EL (cell line): ENCODE measurements around the gene ATG4C.

Experiments used
- DNase-seq: peaks from one replicate; pipeline ENCODE4 v3.0.0-alpha.2; 2016

Gene ATG4C

DNA sequence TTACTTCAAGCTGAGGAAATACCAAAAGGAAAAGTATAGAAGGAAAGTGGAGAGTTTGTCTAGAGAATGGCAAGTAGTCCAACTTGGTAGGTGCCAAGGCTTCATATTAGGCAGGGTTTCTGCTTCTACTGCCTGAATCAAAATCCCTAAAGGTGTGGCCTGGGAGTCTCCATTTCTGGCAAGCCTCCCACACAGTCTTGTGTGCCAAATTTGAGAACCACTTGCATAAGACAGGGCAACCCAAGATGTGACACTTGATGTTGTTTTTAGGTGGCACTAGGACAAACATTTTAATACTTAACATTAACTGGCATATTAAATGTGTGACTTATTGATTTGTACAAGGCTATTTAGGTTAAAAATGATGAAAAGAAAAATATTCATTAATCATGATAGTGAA lies 60.1 kb downstream of the ATG4C start:
- DNase-seq: no peak

DNA sequence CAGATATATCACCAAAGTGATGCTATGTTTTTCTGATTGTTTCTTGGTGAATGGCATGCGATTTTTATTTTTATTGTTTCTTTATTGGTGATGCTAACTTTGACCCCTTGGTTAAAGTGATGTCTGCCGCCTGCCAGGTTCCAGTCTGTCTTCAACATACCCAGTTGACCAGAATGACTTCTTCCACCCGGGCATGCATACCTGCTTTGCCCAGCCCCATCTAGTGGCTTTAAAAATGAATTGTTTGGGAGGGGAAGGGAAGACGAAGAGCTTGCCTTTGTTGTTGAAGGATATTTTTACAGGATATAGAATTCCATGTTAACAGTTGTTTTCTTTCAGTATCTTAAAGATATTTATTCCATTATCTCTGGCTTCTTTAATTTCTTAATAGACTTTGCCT lies 65.1 kb downstream of the ATG4C start:
- no peak for DNase-seq

DNA sequence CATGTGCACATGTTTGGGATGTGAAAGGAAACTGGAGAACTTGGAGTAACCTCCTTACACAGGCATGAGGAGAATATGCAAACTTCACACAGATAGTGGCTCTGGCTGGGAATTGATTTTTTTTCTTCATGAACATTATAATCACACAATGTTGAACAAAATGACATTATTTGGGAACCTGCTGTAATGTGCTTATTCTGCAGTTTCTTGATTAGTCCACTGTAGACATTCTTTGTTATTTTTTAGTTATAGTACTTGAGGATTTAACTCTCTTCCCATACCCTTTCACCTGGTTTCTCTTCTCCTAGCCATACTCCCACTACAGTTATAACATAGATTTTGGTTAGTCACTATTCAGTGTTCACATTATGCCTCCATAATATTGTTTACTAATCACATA lies 68.3 kb downstream of the ATG4C start:
- DNase-seq: no peak

DNA sequence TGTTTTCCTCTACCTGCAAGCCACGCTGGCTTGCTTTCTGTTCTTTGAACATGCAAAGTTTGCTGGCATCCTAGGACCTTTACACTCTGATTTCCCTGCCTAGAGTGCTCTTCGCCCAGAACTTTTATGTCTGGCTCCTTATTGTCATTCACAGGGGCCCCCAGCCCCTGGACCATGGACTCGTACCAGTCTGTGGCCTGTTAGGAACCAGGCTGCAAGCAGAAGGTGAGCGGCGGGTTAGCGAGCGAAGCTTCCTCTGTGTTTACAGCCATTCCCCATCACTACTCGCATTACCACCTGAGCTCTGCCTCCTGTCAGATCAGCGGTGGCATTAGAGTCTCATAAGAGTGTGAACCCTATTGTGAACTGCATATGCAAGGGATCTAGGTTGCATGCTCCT lies 73.0 kb downstream of the ATG4C start:
- DNase-seq: no peak

DNA sequence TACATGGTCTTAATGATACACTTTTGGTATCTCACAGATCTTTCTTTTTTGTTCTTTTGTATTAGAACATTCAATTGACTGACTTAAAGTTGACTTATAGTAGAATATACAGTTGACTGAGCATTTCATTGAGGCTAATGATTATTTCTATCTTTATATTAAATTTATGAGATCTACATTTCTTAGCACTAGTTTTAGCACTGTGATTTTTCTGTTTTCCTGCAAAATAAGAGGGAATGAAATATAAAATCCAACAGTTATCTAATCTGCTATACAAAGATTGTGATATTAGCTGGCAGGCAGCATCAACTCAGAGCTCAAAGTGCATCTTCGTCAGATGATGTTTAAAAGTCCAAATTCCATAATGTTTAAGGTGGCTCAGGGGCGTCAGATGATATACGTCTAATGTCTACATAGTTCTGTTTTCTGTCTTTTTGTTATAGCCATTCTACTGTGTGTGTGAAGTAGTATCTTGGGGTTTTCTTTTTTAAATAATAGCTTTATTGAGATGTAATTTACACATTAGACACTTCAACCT lies 85.4 kb downstream of the ATG4C start:
- no peak for DNase-seq

DNA sequence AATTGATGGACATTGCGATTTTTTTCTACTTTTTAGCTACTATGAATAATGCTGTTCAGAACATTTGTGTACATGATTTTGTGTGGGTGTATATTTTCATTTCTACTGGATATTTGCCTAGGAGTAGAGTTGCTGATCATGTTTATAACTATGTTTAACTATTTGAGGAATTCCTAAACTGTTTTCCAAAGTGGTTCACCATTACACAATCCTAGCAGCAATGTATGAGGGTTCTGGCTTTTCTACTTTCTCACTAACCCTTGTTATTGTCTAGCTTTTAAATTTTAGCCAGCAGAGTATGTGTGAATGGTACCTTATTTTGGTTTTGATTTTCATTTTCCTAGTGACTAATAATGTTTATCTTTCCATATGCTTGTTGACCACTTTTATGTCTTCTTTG lies 86.2 kb downstream of the ATG4C start:
- no peak for DNase-seq

DNA sequence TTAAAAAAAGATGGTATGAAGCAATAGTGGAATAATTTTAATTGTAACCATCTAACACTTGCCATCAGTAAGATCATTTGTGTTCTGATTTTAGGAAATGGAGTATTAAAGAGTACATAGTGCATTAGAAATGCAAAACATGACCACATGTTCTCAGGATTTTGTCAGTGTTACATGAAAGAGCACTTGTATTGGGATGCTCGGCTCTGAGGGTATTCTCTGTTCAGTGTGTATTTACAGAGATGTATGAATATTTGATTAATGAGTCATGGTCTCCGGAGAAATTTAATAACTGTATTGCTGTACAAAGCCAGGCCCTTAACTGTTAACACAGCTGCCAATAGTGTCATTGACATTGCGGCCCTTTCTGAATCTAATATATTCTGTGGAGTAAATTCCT lies 91.7 kb downstream of the ATG4C start:
- peak; percentile 10 for DNase-seq

DNA sequence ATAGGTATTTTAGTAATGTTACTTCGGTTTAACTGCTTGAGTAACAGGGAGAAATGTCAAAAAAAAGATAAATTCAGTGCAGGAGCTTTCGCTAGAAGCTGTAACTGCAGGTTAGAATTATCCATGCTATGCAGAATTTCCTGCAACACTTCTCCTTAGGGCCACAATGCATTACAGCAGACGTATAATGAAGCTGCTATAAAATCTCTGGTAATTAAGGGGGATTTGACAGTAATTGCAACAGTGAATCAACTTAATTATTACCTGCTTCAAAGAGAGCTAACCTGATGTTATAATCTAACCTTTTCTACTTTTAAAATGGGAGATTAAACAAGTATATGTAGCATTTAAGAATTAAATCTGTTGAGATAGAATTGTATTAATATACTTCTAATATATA lies 92.6 kb downstream of the ATG4C start:
- no peak for DNase-seq

DNA sequence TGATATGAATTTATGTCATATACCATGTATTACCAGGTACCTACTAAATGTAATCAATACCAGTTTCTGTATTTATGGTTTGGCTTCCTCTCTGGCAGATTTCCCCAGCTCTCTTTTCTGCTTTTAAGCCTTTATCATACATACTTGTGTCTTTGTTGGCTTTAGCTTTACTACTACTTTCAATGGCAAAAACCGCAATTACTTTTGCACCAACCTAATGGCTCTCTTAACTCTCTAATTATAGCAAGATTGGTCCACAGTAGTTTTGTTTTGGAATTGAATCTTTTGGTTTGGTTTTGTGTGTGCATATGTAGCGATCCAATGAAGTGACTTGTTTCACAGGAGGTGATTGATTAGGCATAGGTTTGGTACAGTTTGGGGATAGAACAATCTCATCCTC lies 93.6 kb downstream of the ATG4C start:
- no peak for DNase-seq

DNA sequence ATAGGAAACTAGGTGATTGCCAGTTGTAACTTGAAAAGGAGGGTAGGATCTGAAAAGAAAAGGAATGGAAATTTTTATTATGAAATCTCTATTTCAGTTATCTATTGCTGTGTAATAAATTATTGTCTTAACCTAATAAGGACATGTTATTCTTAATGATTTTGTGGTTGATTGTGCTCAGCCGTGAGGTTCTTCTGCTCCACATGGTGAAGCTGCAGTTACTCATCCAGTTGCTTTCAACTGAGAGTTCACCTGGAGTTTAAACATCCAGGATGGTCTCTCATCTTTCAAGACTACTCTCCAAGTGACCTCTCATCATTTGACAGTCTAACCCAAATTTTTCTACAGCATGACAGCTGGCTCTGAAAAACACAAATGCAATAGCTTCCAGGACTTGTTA lies 96.0 kb downstream of the ATG4C start:
- no peak for DNase-seq

DNA sequence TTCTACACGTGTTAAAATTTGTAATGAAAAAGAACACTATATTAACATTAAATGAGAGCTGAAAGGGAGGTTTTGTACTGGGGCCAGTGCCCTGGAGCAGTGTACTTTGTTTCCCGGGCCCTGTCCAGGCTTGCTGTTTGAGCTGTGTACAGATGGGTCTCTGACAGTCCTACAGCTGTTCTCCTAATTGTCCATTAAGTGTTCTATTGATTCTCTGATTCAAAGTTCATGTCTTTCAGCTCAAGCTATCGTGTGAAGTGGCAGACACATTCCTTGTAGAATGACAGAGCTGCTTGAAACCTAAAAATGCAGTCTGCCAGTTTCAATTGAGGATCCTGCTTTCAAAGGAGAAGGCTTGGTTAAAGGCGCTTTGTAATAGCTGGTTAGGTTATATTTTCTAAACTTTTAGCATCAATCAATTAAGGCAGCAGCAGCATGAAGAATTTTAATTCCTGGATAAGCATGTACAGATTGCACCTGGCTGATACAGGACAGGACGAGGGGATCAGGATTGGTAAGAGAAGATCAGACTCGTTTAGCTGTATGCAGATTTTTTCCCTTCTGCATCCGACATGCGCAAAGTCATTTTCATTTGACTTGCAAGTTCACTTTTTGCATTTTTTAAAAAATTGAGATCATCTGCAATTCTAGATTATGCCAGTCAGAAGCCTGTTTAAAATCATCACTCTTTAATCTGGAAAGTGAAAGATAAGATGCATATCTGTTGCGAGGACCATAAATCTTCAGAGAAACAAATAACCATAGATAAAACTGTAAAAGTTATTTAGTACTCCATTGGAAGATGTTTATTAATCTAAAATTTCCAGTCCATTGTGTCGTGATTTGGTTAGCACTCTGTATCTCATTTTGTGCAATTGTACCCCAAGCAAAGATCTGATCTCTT lies 98.5 kb downstream of the ATG4C start:
- no peak for DNase-seq

DNA sequence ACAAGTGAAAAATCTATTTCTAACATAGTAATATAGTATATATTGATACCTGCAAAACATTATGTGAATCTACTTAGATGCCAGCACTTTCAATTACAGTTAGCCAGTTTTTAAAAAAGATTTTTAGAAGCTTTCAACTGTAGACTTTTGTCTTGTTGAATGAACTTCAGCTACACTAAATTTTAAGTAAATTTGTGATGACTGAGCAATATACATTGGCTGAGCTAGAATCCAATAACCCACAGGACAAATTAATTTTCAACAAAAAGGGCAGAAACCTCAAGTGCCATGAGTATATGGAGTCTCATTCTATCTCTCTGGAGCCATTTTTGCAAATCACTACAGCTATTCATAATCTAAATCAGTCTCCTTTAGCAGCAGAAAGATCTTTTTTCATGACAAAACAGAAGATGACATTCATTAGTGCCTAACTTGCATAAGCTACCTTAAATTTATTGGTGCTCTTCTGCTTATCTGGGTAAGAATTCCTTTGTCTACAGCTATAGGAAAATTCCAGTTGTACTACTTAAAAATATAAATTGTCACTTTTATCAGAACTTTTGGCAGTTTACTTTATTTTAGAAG lies 100.3 kb downstream of the ATG4C start:
- DNase-seq: no peak

DNA sequence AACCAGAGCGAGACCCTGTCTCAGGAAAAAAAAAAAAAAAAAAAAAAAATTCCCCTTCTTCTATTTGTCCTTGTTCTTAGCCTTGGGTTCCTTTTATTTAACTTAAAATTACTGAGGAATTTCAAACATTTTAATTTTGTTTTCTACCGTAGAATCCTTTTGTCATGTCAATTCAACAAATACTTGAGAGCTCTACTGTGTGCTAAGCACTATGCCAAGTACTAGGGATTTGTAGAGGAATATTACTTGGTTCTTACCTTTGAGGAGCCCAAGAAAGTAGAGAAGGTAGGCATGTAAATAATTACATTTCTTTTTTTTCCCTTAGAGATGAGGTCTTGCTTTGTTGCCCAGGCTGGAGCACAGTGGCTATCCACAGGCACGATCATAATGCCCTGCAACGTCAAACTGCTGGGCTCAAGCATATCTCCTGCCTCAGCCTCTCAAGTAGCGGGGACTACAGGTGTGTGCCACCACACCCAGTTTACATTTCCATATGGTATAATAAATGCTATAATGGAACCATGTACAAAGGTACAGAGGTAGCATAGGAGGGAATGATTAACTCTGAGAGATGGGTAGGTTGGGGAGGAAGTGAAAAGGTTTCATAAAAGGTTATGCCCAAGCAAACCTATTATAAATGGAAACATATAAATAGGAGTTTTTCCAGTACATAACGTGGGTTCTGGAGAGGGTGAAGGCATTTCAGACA lies 104.0 kb downstream of the ATG4C start:
- DNase-seq: no peak

DNA sequence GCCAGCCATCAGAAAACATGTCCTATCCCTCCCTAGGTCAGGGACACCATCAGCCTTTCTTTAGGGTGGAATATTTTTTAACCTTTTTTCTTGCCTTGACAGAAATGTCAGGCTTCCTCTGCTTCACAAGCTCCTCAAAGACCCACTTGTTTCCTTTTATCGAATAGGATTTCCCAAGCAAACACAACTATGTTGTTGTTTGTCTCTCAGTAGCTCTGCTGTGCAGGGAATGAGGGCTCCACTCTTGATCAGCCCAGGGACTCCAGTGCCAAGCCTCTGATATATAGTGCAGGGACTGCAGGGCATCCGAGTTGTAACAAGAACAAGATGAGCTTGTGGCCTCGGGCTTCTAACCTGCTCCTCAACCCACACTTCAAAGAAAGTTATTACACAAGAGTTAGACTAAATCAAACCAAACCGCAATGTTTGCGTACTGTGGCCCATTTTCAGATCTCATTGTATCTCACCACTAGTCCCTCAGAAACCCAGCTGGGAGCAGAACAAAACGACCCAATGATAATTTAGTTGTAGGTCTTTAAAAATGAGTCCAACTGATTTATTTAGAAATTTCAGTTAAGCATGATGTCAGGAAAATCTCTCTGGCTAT lies 108.1 kb downstream of the ATG4C start:
- no peak for DNase-seq

DNA sequence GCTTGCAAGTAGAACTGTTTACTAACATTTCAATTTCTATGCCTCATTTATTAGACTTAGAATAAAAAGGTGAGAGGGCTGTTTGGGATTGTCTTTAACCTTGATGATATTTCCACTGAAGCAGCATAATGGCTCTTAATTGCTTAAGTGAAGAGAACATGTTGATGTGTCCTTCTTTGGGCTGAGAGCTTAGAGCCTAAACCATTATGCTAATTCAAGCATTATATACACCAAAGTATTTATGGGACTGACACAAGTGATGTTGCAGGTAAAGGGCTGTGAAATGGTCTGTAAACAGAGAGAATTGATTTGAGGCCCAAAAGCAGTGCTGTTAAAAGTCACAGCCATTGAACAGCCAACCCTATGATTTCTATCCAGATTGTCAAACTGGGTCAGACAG lies 113.9 kb downstream of the ATG4C start:
- DNase-seq: no peak

DNA sequence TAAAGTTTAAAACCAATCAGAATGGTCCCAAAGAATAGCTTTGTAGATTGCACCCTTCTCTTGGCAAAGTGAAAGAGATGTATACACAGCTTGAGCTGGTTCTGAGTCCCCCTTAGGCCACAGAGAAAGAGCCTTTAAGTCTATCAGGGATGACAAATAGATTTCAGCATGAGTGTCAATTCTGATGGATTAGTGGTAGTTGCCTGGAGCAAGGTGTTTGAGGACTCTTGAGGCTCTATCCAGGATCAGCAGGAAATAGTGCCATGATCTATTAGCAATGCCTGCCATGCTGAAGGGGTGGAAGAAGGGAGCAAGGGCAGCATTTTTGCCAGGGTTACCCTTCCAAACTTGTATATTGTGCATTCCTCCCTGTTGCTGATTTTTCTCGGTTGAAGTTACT lies 116.6 kb downstream of the ATG4C start:
- DNase-seq: no peak

DNA sequence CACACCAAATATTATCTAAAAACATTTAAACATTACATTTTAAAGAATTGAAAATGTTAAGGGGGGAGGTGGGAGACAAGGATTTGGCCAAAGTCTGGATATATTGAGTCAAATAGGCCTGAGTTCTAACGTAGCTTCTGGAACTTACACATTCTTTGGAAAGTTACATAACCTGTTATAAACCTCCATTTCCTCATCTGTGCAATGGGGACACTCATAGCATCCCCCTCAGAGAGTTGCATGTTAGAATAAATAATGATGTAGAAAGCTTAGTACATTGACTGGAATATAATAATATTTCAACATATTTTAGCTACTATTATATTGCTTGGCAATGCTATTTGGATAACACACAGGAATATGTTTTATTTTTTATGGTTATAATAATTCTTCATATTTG lies 117.7 kb downstream of the ATG4C start:
- DNase-seq: no peak

DNA sequence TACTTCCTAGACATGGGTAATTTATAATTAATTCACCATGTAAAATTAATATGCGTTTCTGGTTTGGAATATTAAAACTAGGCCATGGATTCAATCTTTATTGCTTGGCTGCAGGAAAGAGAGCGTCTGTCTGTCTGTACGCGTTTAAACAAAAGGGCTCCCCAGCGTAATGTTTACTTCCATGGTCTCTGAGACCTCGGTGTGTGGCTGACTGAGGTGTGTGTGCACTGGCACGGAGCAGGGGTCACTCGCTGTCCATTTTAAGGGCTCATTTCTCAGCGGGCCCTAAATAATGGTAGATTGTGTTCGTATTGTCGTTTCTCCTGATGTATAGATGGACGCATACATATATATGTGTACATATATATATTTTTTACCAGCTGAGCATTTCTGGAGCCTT lies 119.6 kb downstream of the ATG4C start:
- no peak for DNase-seq

DNA sequence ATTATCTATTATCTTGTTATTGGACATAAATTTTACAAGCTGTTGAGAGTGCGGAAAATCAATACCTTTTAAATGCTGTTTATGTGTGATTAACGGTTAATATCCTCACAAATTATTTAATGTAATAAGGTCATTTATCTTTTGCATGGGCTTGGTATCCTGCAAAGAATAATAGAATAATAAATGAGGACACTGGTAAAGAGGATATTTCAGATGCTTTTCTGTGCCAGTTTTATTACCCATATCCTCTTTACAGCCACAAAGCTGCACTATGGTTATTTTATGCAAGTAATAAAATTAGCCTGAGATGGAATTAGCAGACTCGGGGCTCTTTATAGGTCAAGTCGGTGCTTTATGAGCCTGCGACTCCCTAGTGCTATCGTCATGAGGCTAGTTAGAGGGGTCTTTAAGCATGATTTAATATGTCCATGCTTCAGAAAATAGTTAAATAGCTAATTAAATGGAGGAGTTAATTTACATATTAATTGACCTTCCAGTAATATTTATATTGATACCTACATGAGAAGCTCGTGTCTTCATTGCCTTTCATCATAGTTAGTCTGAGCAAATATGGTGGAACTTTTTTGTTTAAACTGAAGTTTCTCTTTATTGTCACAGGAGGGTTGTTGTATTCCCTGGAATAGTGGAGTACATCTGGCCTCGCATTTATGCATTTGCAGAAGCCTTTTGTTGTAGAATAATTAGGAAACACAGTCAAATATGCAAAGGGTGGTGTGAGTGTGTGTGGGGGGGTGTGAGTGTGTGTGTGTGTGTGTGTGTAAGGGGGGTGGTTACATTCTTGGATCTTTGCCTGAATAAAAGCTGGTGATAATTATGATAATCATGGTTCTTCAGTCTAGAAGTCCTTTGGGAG lies 120.3 kb downstream of the ATG4C start:
- no peak for DNase-seq

DNA sequence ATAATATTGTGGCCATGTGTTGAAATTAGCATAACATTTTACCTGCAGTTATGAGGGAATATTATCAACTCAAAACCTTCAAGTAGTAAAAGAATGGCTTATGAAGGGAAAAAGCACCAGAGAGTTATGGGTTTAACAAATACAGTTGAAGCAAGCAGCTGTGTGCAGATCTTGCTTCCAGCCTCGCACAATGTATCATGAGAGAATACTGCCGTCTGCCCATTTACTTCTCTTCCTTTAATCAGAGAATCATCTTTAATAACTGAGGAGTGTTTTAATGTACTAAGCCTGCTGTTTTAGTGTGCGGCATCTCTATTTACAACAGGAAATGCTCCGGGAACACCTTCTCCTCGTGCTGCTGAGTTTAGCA lies 120.9 kb downstream of the ATG4C start:
- no peak for DNase-seq

DNA sequence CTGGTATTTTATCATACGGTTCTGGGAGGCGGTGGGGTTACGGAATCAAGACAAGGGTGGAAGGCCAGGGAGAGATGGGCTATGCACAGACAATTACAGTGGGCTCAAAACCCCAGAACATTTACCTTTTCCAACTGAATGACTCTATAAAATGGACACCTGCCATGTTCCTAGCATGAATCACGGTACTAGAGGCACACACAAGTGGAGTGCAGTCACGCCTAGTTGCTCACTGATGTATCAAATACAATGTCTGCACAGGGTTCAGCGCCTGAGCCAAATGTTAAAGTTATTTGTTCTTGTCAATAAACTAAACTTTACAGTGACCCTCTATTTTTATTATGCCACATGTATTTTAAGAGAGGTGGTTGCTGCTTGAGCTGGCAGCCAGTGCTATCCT lies 121.4 kb downstream of the ATG4C start:
- DNase-seq: no peak

DNA sequence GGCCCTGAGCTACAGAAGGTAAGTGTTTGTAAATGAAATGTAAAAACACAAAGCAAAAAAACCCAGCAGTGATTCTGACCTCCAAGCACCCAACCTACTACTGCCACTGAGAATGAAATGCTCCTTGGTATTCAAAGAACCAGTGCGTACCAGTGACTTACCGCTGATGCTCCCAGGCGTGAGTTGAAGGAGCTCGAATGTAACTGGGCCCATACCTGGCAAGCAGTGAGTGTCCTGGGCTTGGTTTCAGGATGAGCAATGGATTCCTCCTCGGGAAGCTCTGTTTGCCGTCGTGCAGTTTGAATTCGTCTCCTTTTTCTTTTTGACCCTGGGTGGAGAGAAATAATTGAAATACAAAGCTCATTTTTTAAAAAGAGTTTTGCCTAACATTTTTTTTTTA lies 121.9 kb downstream of the ATG4C start:
- no peak for DNase-seq
